CD4-positive, alpha-beta T cell (primary cell): ENCODE results near the gene XAGE3. TPM values are rescaled to one million over a fixed set of nuclear protein-coding genes. Genes with fewer than 3 reads are reported as not detected.
"Not testable (repeated sequence)": the region's sequence is repeated elsewhere in the genome, so short reads cannot be mapped to it uniquely, and the experiment has no call there.

Experiments
- ATAC-seq: fragments of 200-7000 bp; cut with Tn5 transposase; one replicate; pipeline ENCODE4 v1.10.0; 2022; ENCODE audit warnings: mild to moderate bottlenecking; ENCODE audit not compliant: poor library complexity
- CTCF ChIA-PET: fragments of 350-600 bp; sonication (Branson Sonifier 250); formaldehyde crosslinking; loops from one replicate; lab custom pipeline; 2021; ENCODE audit warnings: antibody characterized with exemption, inconsistent platforms; lab: Charles Lee
- POLR2A ChIA-PET: fragments of 350-600 bp; sonication (Branson Sonifier 250); formaldehyde crosslinking; loops from one replicate; lab custom pipeline; 2021; ENCODE audit warnings: antibody characterized with exemption, inconsistent platforms; lab: Charles Lee
- DNase-seq, 14 experiments: peaks; one replicate each; pipeline ENCODE4 v3.0.0-alpha.2; 2013 to 2020; ENCODE audit warnings: mixed read lengths in 2 of 14
- H3K27ac ChIP-seq, 2 donors: one replicate each; pipeline versions ENCODE4 v1.5.1 to v1.7.0; 2013; ENCODE audit warnings: low read length in 2 of 2, low read depth in 1 of 2, mild to moderate bottlenecking in 1 of 2
- H3K27me3 ChIP-seq, 2 experiments: 1 replicate in 1 of 2; 2 replicates in 1 of 2; pipeline versions ENCODE4 v1.6.1 to v1.7.0; 2013; ENCODE audit warnings: low read length in 2 of 2, control low read depth in 1 of 2, mild to moderate bottlenecking in 1 of 2, moderate library complexity in 1 of 2; ENCODE audit not compliant: insufficient read depth in 2 of 2, control insufficient read depth in 1 of 2
- H3K36me3 ChIP-seq: one replicate; pipeline ENCODE4 v1.6.1; 2013; ENCODE audit warnings: low read length, control low read depth; ENCODE audit not compliant: insufficient read depth
- H3K4me1 ChIP-seq: one replicate; pipeline ENCODE4 v1.6.1; 2013; ENCODE audit warnings: low read length, control low read depth; ENCODE audit not compliant: insufficient read depth
- H3K4me3 ChIP-seq: one replicate; pipeline ENCODE4 v1.5.1; 2013; ENCODE audit warnings: mild to moderate bottlenecking, low read length, moderate library complexity
- H3K9me3 ChIP-seq, 2 experiments: 1 replicate in 1 of 2; 2 replicates in 1 of 2; pipeline versions ENCODE4 v1.6.1 to v1.7.0; 2013; ENCODE audit warnings: low read length in 2 of 2, mild to moderate bottlenecking in 2 of 2, control low read depth in 1 of 2, moderate library complexity in 1 of 2; ENCODE audit not compliant: control insufficient read depth in 1 of 2, insufficient read depth in 1 of 2
- H3K27ac Mint-ChIP-seq: one replicate; pipeline ENCODE4 v1.8.0; 2020; ENCODE audit warnings: mixed read lengths
- H3K27me3 Mint-ChIP-seq: one replicate; pipeline ENCODE4 v1.8.0; 2021; ENCODE audit warnings: mixed read lengths
- H3K36me3 Mint-ChIP-seq: one replicate; pipeline ENCODE4 v1.8.0; 2021; ENCODE audit warnings: low read depth, mixed read lengths
- H3K4me1 Mint-ChIP-seq: one replicate; pipeline ENCODE4 v1.8.0; 2021; ENCODE audit warnings: low read depth, mixed read lengths
- H3K4me3 Mint-ChIP-seq: one replicate; pipeline ENCODE4 v1.8.0; 2020; ENCODE audit warnings: mild to moderate bottlenecking, mixed read lengths
- H3K9me3 Mint-ChIP-seq: one replicate; pipeline ENCODE4 v1.8.0; 2020; ENCODE audit warnings: mixed read lengths
- CTCF ChIP-seq: fragments of 200-600 bp; IDR thresholded peaks from one replicate; pipeline ENCODE4 v1.8.0; 2022; ENCODE audit warnings: antibody characterized with exemption, mild to moderate bottlenecking
- intact Hi-C, 2 experiments: fragments of 100-400 bp; cut with DNase I in 1 of 2; cut with micrococcal nuclease in 1 of 2; formaldehyde crosslinking; loops; one replicate each; pipeline versions ENCODE4 v1.15.1 to v1.9.0; 2023 to 2025; cut with DNase I, micrococcal nuclease
- total RNA-seq, 174 experiments: library from RNA in 2 of 174; stranded (reverse) in 2 of 174; gene quantifications; one replicate each; pipeline ENCODE4 v1.2.3 and lab custom pipeline; 2021 to 2026

Gene XAGE3
- total RNA-seq, 2 experiments from 2014 or later: not detected

GRCh38 chrX:52865343-52865998 is 2.4 kb downstream of the XAGE3 start:
- ChIA-PET POLR2A (no interaction called here), CTCF (no interaction called here)
- H3K36me3 ChIP-seq: no peaks in the 10 kb centered on the region
- no peak for TF ChIP-seq CTCF
- no peaks in the 10 kb centered on the region for H3K4me1 ChIP-seq
- H3K27ac ChIP-seq: no peak overlapping the region
- no peaks in the 10 kb centered on the region for H3K9me3 Mint-ChIP-seq
- no peak overlapping the region for H3K4me3 Mint-ChIP-seq
- H3K9me3 ChIP-seq: no peaks in the 10 kb centered on the region
- H3K27me3 Mint-ChIP-seq: peaks cover 4% of the 10 kb centered on the region
- no peak for DNase-seq
- H3K27ac Mint-ChIP-seq: no peak overlapping the region
- H3K4me1 Mint-ChIP-seq: no peaks in the 10 kb centered on the region
- no peak for ATAC-seq
- intact Hi-C loops: no loop called here
- H3K27me3 ChIP-seq: peaks cover 0 to 5% of the 10 kb centered on the region in 2 experiments
- H3K4me3 ChIP-seq: no peak overlapping the region
- no peaks in the 10 kb centered on the region for H3K36me3 Mint-ChIP-seq

GRCh38 chrX:52856991-52857525 is 10.8 kb downstream of the XAGE3 start:
- H3K4me3 Mint-ChIP-seq, H3K9me3 ChIP-seq, H3K36me3 ChIP-seq, H3K9me3 Mint-ChIP-seq, ATAC-seq, POLR2A ChIA-PET, H3K4me1 ChIP-seq, H3K4me3 ChIP-seq, H3K4me1 Mint-ChIP-seq, H3K27me3 ChIP-seq, CTCF ChIA-PET, H3K27ac ChIP-seq, H3K27ac Mint-ChIP-seq, DNase-seq, intact Hi-C loops, H3K36me3 Mint-ChIP-seq: not testable (repeated sequence)
- peaks cover 11% of the 10 kb centered on the region for H3K27me3 Mint-ChIP-seq

GRCh38 chrX:52852110-52852860 is 15.6 kb downstream of the XAGE3 start:
- ATAC-seq (no peak), DNase-seq (no peak)
- no peak for TF ChIP-seq CTCF
- ChIA-PET CTCF (no interaction called here), POLR2A (no interaction called here)
- H3K9me3 ChIP-seq: no peaks in the 10 kb centered on the region
- no peaks in the 10 kb centered on the region for H3K4me1 ChIP-seq
- H3K27ac ChIP-seq: no peak overlapping the region
- Mint-ChIP-seq H3K9me3 (no peaks in the 10 kb centered on the region), H3K27ac (no peak overlapping the region), H3K36me3 (no peaks in the 10 kb centered on the region), H3K4me1 (no peaks in the 10 kb centered on the region), H3K4me3 (no peak overlapping the region), H3K27me3 (peaks cover 10% of the 10 kb centered on the region)
- H3K36me3 ChIP-seq: no peaks in the 10 kb centered on the region
- H3K4me3 ChIP-seq: no peak overlapping the region
- peaks cover 0 to 2% of the 10 kb centered on the region in 2 experiments for H3K27me3 ChIP-seq
- intact Hi-C loops: no loop called here

GRCh38 chrX:52843619-52844018 is 24.3 kb downstream of the XAGE3 start:
- H3K36me3 ChIP-seq, H3K27ac Mint-ChIP-seq, H3K4me1 Mint-ChIP-seq, H3K27me3 ChIP-seq, H3K36me3 Mint-ChIP-seq, DNase-seq, H3K4me3 ChIP-seq, ATAC-seq, H3K9me3 ChIP-seq, intact Hi-C loops, H3K4me1 ChIP-seq, CTCF ChIA-PET, H3K9me3 Mint-ChIP-seq, H3K4me3 Mint-ChIP-seq, H3K27me3 Mint-ChIP-seq, POLR2A ChIA-PET, H3K27ac ChIP-seq: not testable (repeated sequence)
